ENCODE measurements around the gene HGS. TPM values are rescaled to one million over a fixed set of nuclear protein-coding genes. Genes with fewer than 3 reads are reported as not detected.

The HGS gene
- total RNA-seq, 2 experiments from 2014 or later, result 118 to 127 TPM

DNA sequence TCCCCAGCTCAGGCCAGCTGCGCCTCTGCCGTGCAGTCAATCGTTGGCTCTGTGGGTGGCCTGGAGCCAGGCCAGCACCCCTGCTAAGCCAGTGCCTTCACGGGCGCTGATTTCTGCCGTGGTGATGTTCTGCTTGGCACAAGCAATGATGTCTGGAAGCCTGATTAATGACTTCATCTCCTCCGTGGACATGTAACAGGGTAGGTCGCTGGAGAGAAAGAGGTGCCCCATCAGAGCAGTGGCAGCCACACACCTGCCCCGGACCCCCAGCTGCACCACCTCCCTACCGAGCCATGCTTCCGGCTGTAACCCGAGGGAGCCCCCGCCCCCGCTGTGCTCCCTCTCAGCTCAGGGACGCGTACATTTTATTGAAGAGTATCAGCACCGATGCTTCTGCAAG is 2.1 kb upstream of the HGS start:
- Histone ChIP-seq H3K27me3 (ENCODE audit: control insufficient read depth in 1 of 2, insufficient read depth in 2 of 2, low read length in 2 of 2) (no peaks in the 10 kb centered on the region), H3K27ac (ENCODE audit: low read depth in 1 of 2, low read length in 2 of 2) (no peak overlapping the region), H3K9me3 (ENCODE audit: control insufficient read depth in 1 of 2, insufficient read depth in 1 of 2, low read length in 2 of 2) (no peaks in the 10 kb centered on the region), H3K4me1 (ENCODE audit: insufficient read depth, low read length) (peaks cover 40% of the 10 kb centered on the region), H3K4me3 (ENCODE audit: low read length) (no peak overlapping the region), H3K36me3 (ENCODE audit: insufficient read depth, low read length) (peaks cover 14% of the 10 kb centered on the region)
- TF ChIP-seq CTCF (IDR thresholded peaks at IDR 0.05), result no peak
- Mint-ChIP-seq H3K9me3 (no peaks in the 10 kb centered on the region), H3K27me3 (no peaks in the 10 kb centered on the region), H3K4me1 (ENCODE audit: low read depth) (peaks cover 20% of the 10 kb centered on the region), H3K36me3 (ENCODE audit: low read depth) (peaks cover 30% of the 10 kb centered on the region), H3K4me3 (peak overlapping the region; percentile 20), H3K27ac (no peak overlapping the region)
- intact Hi-C loops (cut with DNase I, micrococcal nuclease), result loop anchor here (5.0 kb wide), 2 partner anchors 176 to 181 kb away; partner anchors contain the start of gene P4HB (in 1 of the 2)
- DNase-seq, result no peak
- no peak for ATAC-seq (ENCODE audit: poor library complexity)
- ChIA-PET CTCF (no interaction called here), POLR2A (interaction anchor here (2.5 kb wide), 1 partner anchor 16 kb away, joined by 25 read pairs; the partner anchor contains the start of genes CCDC137 and OXLD1)

GRCh38 chr17:81682565-81683207 is 1.1 kb upstream of the HGS start:
- ATAC-seq (ENCODE audit: poor library complexity) (no peak), DNase-seq (no peak)
- H3K4me1 ChIP-seq (ENCODE audit: insufficient read depth, low read length), result peaks cover 49% of the 10 kb centered on the region
- peaks cover 24% of the 10 kb centered on the region for H3K4me1 Mint-ChIP-seq (ENCODE audit: low read depth)
- H3K36me3 ChIP-seq (ENCODE audit: insufficient read depth, low read length), result peaks cover 25% of the 10 kb centered on the region
- H3K27ac ChIP-seq (ENCODE audit: low read depth in 1 of 2, low read length in 2 of 2), result no peak overlapping the region
- POLR2A ChIA-PET, result interaction anchor here (0.9 to 2.8 kb wide), 11 partner anchors 8 to 178 kb away, joined by 3 to 25 read pairs (median 7); partner anchors contain the start of genes CCDC137, FAAP100, MCRIP1 and NPLOC4
- intact Hi-C loops (cut with DNase I, micrococcal nuclease), result loop anchor here (1.0 to 5.0 kb wide), 4 partner anchors 16 to 180 kb away; partner anchors contain the start of genes CCDC137 (in 1 of the 2), NPLOC4 (in 1 of the 2), OXLD1 (in 1 of the 2) and P4HB (in 1 of the 2)
- H3K27ac Mint-ChIP-seq, result peak overlapping the region; percentile 81
- H3K9me3 Mint-ChIP-seq, result no peaks in the 10 kb centered on the region
- no peaks in the 10 kb centered on the region for H3K27me3 ChIP-seq (ENCODE audit: control insufficient read depth in 1 of 2, insufficient read depth in 2 of 2, low read length in 2 of 2)
- peak overlapping the region; percentile 100 for H3K4me3 Mint-ChIP-seq
- peak overlapping the region; percentile 98 for H3K4me3 ChIP-seq (ENCODE audit: low read length)
- TF ChIP-seq CTCF (IDR thresholded peaks at IDR 0.05), result no peak
- no peaks in the 10 kb centered on the region for H3K9me3 ChIP-seq (ENCODE audit: control insufficient read depth in 1 of 2, insufficient read depth in 1 of 2, low read length in 2 of 2)
- CTCF ChIA-PET, result no interaction called here
- no peaks in the 10 kb centered on the region for H3K27me3 Mint-ChIP-seq
- peaks cover 39% of the 10 kb centered on the region for H3K36me3 Mint-ChIP-seq (ENCODE audit: low read depth)

DNA sequence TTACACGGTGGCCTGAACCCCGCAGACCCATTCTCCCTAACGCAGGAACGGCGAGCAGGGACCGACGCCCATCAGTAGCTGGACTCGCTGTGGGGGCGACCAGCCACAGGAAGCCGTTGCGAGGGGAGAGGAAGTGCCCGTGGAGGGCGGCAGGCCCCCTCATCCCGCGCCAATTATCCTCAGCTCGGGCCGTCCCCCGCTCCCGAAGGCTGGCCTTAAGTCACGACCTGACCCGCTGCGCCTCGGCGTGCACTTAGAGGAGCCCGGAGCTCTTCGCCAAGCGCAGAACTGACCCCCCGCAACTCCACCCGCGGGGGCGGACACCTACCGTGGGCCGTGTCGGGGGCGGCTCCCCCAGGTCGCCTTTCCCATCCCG is 615 bp upstream of the HGS start:
- Histone ChIP-seq H3K9me3 (ENCODE audit: control insufficient read depth in 1 of 2, insufficient read depth in 1 of 2, low read length in 2 of 2) (no peaks in the 10 kb centered on the region), H3K4me1 (ENCODE audit: insufficient read depth, low read length) (peaks cover 51% of the 10 kb centered on the region), H3K27me3 (ENCODE audit: control insufficient read depth in 1 of 2, insufficient read depth in 2 of 2, low read length in 2 of 2) (no peaks in the 10 kb centered on the region), H3K36me3 (ENCODE audit: insufficient read depth, low read length) (peaks cover 30% of the 10 kb centered on the region), H3K27ac (ENCODE audit: low read depth in 1 of 2, low read length in 2 of 2) (peak overlapping the region; percentile 67 to 69), H3K4me3 (ENCODE audit: low read length) (peak overlapping the region; percentile 98)
- intact Hi-C loops (cut with DNase I, micrococcal nuclease), result loop anchor here (1.0 to 5.0 kb wide), 4 partner anchors 17 to 179 kb away; partner anchors contain the start of genes CCDC137 (in 1 of the 2), NPLOC4 (in 1 of the 2), OXLD1 (in 1 of the 2) and P4HB (in 1 of the 2)
- peaks cover 42% of the 10 kb centered on the region for H3K36me3 Mint-ChIP-seq (ENCODE audit: low read depth)
- no peak for TF ChIP-seq CTCF (IDR thresholded peaks at IDR 0.05)
- ChIA-PET POLR2A (interaction anchor here (0.9 to 4.0 kb wide), 18 partner anchors 9 to 444 kb away, joined by 3 to 43 read pairs (median 4); partner anchors contain the start of genes CCDC137, CENPX, FAAP100 and LRRC45), CTCF (interaction anchor here (0.9 to 1.6 kb wide), 3 partner anchors 19 to 186 kb away, joined by 3 to 5 read pairs (median 3); no protein-coding TSS in a partner anchor)
- DNase-seq (peak in 1 of 14 experiments; percentile 12), ATAC-seq (ENCODE audit: poor library complexity) (no peak)
- H3K9me3 Mint-ChIP-seq, result no peaks in the 10 kb centered on the region
- H3K4me1 Mint-ChIP-seq (ENCODE audit: low read depth), result peaks cover 24% of the 10 kb centered on the region
- peak overlapping the region; percentile 81 for H3K27ac Mint-ChIP-seq
- peak overlapping the region; percentile 100 for H3K4me3 Mint-ChIP-seq
- H3K27me3 Mint-ChIP-seq, result no peaks in the 10 kb centered on the region

Data from CD4-positive, alpha-beta T cell (primary cell).